ENCODE data around the gene CRYBA4.

DNA sequence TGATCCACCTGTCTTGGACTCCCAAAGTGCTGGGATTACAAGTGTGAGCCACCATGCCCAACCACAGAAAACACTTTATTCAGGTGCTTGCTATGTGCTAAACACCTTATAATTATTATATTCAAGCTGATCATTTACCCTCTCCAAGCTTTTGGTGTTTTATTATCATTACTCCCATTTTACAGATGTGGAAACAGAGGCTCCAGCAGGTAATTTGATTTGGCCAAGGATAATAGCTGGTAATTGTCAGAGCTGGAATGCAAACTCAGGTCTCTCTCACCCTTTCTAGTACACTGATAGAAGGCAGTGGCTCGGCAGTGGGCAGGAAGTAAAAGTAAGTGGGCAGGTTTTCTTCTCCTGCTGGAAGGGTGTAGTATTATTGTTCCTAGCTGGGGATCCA lies 28.0 kb upstream of the CRYBA4 start:
- TF ChIP-seq, protein P1, sequence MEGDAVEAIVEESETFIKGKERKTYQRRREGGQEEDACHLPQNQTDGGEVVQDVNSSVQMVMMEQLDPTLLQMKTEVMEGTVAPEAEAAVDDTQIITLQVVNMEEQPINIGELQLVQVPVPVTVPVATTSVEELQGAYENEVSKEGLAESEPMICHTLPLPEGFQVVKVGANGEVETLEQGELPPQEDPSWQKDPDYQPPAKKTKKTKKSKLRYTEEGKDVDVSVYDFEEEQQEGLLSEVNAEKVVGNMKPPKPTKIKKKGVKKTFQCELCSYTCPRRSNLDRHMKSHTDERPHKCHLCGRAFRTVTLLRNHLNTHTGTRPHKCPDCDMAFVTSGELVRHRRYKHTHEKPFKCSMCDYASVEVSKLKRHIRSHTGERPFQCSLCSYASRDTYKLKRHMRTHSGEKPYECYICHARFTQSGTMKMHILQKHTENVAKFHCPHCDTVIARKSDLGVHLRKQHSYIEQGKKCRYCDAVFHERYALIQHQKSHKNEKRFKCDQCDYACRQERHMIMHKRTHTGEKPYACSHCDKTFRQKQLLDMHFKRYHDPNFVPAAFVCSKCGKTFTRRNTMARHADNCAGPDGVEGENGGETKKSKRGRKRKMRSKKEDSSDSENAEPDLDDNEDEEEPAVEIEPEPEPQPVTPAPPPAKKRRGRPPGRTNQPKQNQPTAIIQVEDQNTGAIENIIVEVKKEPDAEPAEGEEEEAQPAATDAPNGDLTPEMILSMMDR (IDR thresholded peaks at IDR 0.05): no peak
- no peak for TF ChIP-seq POLR2A (IDR thresholded peaks at IDR 0.05; ENCODE audit: low read depth)
